T-helper 2 cell (primary cell): ENCODE measurements around the gene GPR135.

Experiments
- DNase-seq, 5 experiments: peaks; one replicate each; pipeline versions ENCODE4 v3.0.0 to v3.0.0-alpha.2; 2012 to 2022

GPR135 gene

DNA sequence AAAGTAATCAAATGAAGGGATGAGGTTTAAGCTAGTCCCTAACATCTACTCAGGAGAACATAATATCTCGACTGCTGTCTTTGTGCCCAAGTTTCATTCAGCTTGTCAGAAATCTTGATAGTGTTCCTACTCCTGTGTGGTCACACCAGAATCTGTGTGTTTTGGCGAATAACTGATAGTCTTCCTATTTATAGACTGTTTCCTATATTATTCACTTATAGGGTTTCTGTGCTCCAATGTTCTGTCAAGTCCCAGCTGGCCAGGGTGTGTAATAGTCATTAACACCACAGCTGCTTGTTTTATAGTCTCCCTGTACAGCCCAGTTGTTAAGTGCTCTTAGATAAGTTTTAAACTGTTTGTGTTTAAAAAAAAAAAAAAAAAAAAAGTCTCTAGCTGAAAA lies 45.9 kb downstream of the GPR135 start:
- no peak for DNase-seq

DNA sequence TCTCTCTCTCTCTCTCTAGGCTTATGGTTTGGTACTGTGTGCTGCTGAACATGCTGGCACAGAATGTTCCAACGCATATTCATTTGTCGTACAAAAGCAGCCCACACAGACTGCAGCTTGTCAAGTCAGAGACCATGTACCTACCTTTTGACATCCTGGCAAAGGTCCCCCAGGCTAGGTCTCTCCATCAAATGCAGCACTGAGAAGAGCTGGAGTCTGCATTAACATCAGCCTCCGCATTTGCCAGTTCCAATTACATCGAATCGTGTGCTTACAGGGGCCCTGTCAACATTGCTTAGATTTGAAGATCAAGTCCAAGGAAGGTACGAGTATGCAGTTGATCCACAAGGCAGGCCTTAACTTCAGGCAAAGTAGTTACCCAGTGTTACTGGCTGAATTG lies 47.9 kb downstream of the GPR135 start:
- DNase-seq, result no peak

- DNase-seq, result no peak
These were observed 49.2 kb downstream of the GPR135 start for GRCh38 chr14:59415836-59416602.
